Stomach (tissue), 9 donors: ENCODE data around the gene APOO. TPM values are rescaled to one million over a fixed set of nuclear protein-coding genes. Genes with fewer than 3 reads are reported as not detected.

Experiments
- DNase-seq, 2 donors: peaks; one replicate each; pipeline versions ENCODE4 v3.0.0 to v3.0.0-alpha.2; 2013 to 2019
- H3K27ac ChIP-seq, 5 donors: fragments of 200-600 bp in 4 of 5; sonication (generic) in 4 of 5; one replicate each; pipeline ENCODE4 v1.5.1; 2013 to 2019; ENCODE audit warnings: mild to moderate bottlenecking in 1 of 5, moderate library complexity in 1 of 5
- H3K27me3 ChIP-seq, 3 donors: fragments of 200-600 bp; sonication (generic); one replicate each; pipeline ENCODE4 v1.5.1; 2017 to 2019; ENCODE audit warnings: mixed run types in 1 of 3
- H3K36me3 ChIP-seq, 4 donors: fragments of 200-600 bp; sonication (generic); 1 replicate in 3 of 4; 2 replicates in 1 of 4; pipeline ENCODE4 v1.5.1; 2016 to 2019
- H3K4me1 ChIP-seq, 4 donors: fragments of 200-600 bp; sonication (generic); one replicate each; pipeline ENCODE4 v1.5.1; 2016 to 2019
- H3K4me3 ChIP-seq, 4 donors: fragments of 200-600 bp; sonication (generic) in 3 of 4; one replicate each; pipeline ENCODE4 v1.5.1; 2016 to 2019; ENCODE audit warnings: mild to moderate bottlenecking in 1 of 4
- H3K9me3 ChIP-seq, 4 donors: fragments of 200-600 bp; sonication (generic); one replicate each; pipeline ENCODE4 v1.5.1; 2016 to 2019
- EP300 ChIP-seq: sonication (generic); formaldehyde crosslinking; IDR thresholded peaks from one replicate; pipeline ENCODE4 v1.6.1; 2017; ENCODE audit warnings: antibody characterized with exemption
- POLR2A ChIP-seq, 4 donors: fragments of 450-650 bp; IDR thresholded peaks; one replicate each; pipeline ENCODE4 v1.6.1; 2016; ENCODE audit warnings: antibody characterized with exemption in 4 of 4, control low read depth in 2 of 4, mild to moderate bottlenecking in 1 of 4, moderate library complexity in 1 of 4
- POLR2AphosphoS5 ChIP-seq, 3 donors: sonication (generic); formaldehyde crosslinking; IDR thresholded peaks; one replicate each; pipeline ENCODE4 v1.6.1; 2016; ENCODE audit warnings: antibody characterized with exemption in 3 of 3
- WGBS, 5 donors: extraction: QIAGEN DNeasy Blood & Tissue Kit in 3 of 5; methylation state at CpG; one replicate each; pipeline versions ENCODE4 v1.1.5 to v1.1.7; 2013 to 2018; 5-methylcytosine and 5-hydroxymethylcytosine counted together
- intact Hi-C: fragments of 100-400 bp; cut with DNase I; formaldehyde crosslinking; loops from one replicate; pipeline ENCODE4 v1.15.1; 2023; ENCODE audit warnings: low total_unique reads
- polyA plus RNA-seq, 3 donors: library from polyadenylated mRNA; stranded (reverse); fragments of 200-250 nt; gene quantifications; one replicate each; pipeline ENCODE4 v1.2.3, GENCODE V29; 2013
- total RNA-seq, 5 donors: library from RNA; depleted of rRNA; stranded (reverse); fragments of >200 nt; gene quantifications; one replicate each; pipeline versions ENCODE4 v1.1.0 to v1.2.3, GENCODE V29; 2014 to 2016
- TF ChIP-seq, protein P1 (sequence below), 7 experiments: fragments of 450-650 bp in 4 of 7; fragments of 200-600 bp in 3 of 7; sonication (generic) in 3 of 7; IDR thresholded peaks; one replicate each; pipeline ENCODE4 v1.5.1; 2016 to 2019; ENCODE audit warnings: antibody characterized with exemption in 7 of 7, control low read depth in 2 of 7, mild to moderate bottlenecking in 1 of 7
- donor health status: healthy with polysubstance abuse.
- donor health status: Bipolar disorder and iron deficiency.
- donor health status: healthy.

Gene APOO
- total and polyA plus RNA-seq, 8 donors, result 2.0 to 29.4 (median 15.7) TPM

DNA sequence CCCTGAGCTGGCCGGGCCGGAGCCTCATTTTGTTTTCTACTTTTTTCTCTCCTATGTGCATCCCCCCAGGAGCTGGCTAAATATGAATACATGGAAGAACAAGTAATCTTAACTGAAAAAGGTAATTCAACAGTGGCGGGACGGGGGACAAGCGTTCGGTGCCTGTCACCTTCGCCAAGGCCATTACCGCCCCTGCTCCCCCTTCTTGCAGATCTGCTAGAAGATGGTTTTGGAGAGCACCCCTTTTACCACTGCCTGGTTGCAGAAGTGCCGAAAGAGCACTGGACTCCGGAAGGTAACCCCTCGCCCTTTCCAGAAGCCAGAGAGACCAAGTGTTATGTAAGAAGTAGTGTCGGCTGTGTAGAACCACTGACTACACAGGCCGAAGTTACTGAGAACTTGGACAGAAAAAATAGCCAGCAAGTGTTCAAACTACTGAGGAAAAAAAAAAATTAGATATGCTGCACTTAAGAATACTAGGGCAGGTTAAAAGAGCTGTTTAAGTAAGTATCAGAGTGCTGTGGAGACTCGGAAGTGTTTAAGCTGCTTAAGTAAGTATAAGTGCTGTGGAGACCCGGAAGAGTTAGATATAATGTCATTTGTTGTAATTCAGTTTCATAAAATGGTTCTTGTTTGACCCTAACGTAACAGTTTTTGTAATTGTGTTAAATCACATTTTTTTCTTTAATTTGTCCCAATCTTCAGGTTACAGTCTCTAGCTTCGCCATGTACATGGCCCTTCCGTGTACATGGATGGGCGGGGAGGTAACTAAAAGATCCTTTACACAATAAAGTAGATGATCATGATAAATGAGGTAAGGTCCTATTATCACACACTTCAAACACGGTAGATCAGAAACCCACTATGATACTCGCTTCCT is 123.9 kb downstream of the APOO start:
- DNase-seq, result no peak
- peaks cover 0 to 7% (median 2%) of the 10 kb centered on the region in 4 donors for H3K4me1 ChIP-seq
- H3K27me3 ChIP-seq, result no peaks in the 10 kb centered on the region
- H3K27ac ChIP-seq, result peak overlapping the region; percentile 94 to 96 (median 95)
- H3K36me3 ChIP-seq, result peaks cover 3 to 18% (median 10%) of the 10 kb centered on the region in 4 donors
- intact Hi-C loops, result no loop called here
- TF ChIP-seq EP300, result no peak
- TF ChIP-seq POLR2A (IDR thresholded peaks at IDR 0.05), result no peak
- TF ChIP-seq POLR2AphosphoS5 (IDR thresholded peaks at IDR 0.05), result peak in 2 of 3 donors; percentile 27 to 51
- TF ChIP-seq, protein P1, sequence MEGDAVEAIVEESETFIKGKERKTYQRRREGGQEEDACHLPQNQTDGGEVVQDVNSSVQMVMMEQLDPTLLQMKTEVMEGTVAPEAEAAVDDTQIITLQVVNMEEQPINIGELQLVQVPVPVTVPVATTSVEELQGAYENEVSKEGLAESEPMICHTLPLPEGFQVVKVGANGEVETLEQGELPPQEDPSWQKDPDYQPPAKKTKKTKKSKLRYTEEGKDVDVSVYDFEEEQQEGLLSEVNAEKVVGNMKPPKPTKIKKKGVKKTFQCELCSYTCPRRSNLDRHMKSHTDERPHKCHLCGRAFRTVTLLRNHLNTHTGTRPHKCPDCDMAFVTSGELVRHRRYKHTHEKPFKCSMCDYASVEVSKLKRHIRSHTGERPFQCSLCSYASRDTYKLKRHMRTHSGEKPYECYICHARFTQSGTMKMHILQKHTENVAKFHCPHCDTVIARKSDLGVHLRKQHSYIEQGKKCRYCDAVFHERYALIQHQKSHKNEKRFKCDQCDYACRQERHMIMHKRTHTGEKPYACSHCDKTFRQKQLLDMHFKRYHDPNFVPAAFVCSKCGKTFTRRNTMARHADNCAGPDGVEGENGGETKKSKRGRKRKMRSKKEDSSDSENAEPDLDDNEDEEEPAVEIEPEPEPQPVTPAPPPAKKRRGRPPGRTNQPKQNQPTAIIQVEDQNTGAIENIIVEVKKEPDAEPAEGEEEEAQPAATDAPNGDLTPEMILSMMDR (IDR thresholded peaks at IDR 0.05), result no peak
- no peaks in the 10 kb centered on the region for H3K9me3 ChIP-seq
- H3K4me3 ChIP-seq, result peak overlapping the region; percentile 53 to 64 (median 56)
- WGBS, 5 donors, result 7 to 58% (median 12%) methylated on average over 20 to 21 of the region's 21 CpGs

Other genes with a start within 250 kb of the APOO start
- gene PRDX4, start 240.4 kb downstream of the APOO start, total RNA-seq, result 100 to 1,000 TPM in 2 of 5 donors, 10 to 100 TPM in 2, 1 to 10 TPM in 1; 8.2 to 143 (median 84.6) TPM
- gene PRDX4, start 240.4 kb downstream of the APOO start, polyA plus RNA-seq, result 10 to 100 TPM; 41.7 to 84.9 (median 70.8) TPM
- gene ACOT9, start 164.7 kb downstream of the APOO start, total RNA-seq, result 10 to 100 TPM in 4 of 5 donors, 1 to 10 TPM in 1; 5.4 to 62.6 (median 24.9) TPM
- 10 to 100 TPM; 18.5 to 27.8 (median 21.6) TPM for gene ACOT9, start 164.7 kb downstream of the APOO start, polyA plus RNA-seq
- gene SAT1, start 124.8 kb downstream of the APOO start, total RNA-seq, result 1,000 to 10,000 TPM in 3 of 5 donors, 100 to 1,000 TPM in 2; 499 to 2,157 (median 1,041) TPM
- gene SAT1, start 124.8 kb downstream of the APOO start, polyA plus RNA-seq, result 1,000 to 10,000 TPM in 2 of 3 donors, 100 to 1,000 TPM in 1; 685 to 1,477 (median 1,023) TPM
- not detected for gene CXorf58, start 68 bp upstream of the APOO start, total RNA-seq
- under 1 TPM in 1 of 3 donors, not detected in 2; 0.05 TPM for gene CXorf58, start 68 bp upstream of the APOO start, polyA plus RNA-seq
- 10 to 100 TPM in 1 of 5 donors, 1 to 10 TPM in 4; 1.2 to 41.3 (median 6.2) TPM for gene KLHL15, start 119.2 kb upstream of the APOO start, total RNA-seq
- 1 to 10 TPM; 1.1 to 4.5 (median 1.5) TPM for gene KLHL15, start 119.2 kb upstream of the APOO start, polyA plus RNA-seq
- gene EIF2S3, start 147.0 kb upstream of the APOO start, total RNA-seq, result 100 to 1,000 TPM in 2 of 5 donors, 10 to 100 TPM in 3; 20.0 to 234 (median 75.5) TPM
- 100 to 1,000 TPM in 1 of 3 donors, 10 to 100 TPM in 2; 55.2 to 110 (median 58.4) TPM for gene EIF2S3, start 147.0 kb upstream of the APOO start, polyA plus RNA-seq
- 10 to 100 TPM; 15.8 to 73.6 (median 21.7) TPM for gene ZFX, start 241.8 kb upstream of the APOO start, total RNA-seq
- gene ZFX, start 241.8 kb upstream of the APOO start, polyA plus RNA-seq, result 1 to 10 TPM; 3.8 to 8.9 (median 4.8) TPM